Measurements from ENCODE around the gene A3GALT2. TPM values are rescaled to one million over a fixed set of nuclear protein-coding genes. Genes with fewer than 3 reads are reported as not detected.
A peak's percentile ranks its signal among the peaks of the same experiment; 100 is the strongest.

Gene A3GALT2
- total and polyA plus RNA-seq, 9 of the 15 experiments (the other 6 are each of a cell fraction or from before 2014, with no cell fraction given) = not detected

- TF ChIP-seq ZNF518B (CRISPR knock-in tag; IDR thresholded peaks at IDR 0.05) = no peak
- no peak for TF ChIP-seq SMAD1 (IDR thresholded peaks at IDR 0.05; ENCODE audit: low read depth, low read length, partially characterized antibody)
- no peak for TF ChIP-seq ARID3B (CRISPR knock-in tag; IDR thresholded peaks at IDR 0.05; ENCODE audit: borderline replicate concordance)
- no peak for TF ChIP-seq E2F6 (IDR thresholded peaks at IDR 0.05; ENCODE audit: borderline replicate concordance in 1 of 2, extremely low read depth in 1 of 2, insufficient read depth in 1 of 2, insufficient read length in 1 of 2, low read depth in 1 of 2, low read length in 1 of 2, poor library complexity in 1 of 2, severe bottlenecking in 1 of 2)
- TF ChIP-seq ZNF551 (CRISPR knock-in tag; IDR thresholded peaks at IDR 0.05) = no peak
- TF ChIP-seq ZBTB43 (CRISPR knock-in tag; IDR thresholded peaks at IDR 0.05) = no peak
- TF ChIP-seq POLR2B (IDR thresholded peaks at IDR 0.05; ENCODE audit: low read depth, partially characterized antibody) = no peak
- no peak for TF ChIP-seq EP400 (IDR thresholded peaks at IDR 0.05)
- no peak for TF ChIP-seq BACH1 (tag; IDR thresholded peaks at IDR 0.05)
- TF ChIP-seq PHB (CRISPR knock-in tag; IDR thresholded peaks at IDR 0.05) = no peak
- TF ChIP-seq ETV6 (IDR thresholded peaks at IDR 0.05; ENCODE audit: borderline replicate concordance in 1 of 2, low read depth in 2 of 2, low read length in 1 of 2) = peak in 1 of 2 experiments; percentile 34; a peak in 1 of 4 replicates
- TF ChIP-seq ETV6 (CRISPR knock-in tag; IDR thresholded peaks at IDR 0.05; ENCODE audit: borderline replicate concordance) = no peak
- no peak for TF ChIP-seq IRF1 (CRISPR knock-in tag; IDR thresholded peaks at IDR 0.05; ENCODE audit: borderline replicate concordance)
- TF ChIP-seq YBX1 (IDR thresholded peaks at IDR 0.05) = no peak
- TF ChIP-seq GTF2E2 (tag; IDR thresholded peaks at IDR 0.05) = peak; percentile 32; the same call in 1 of the 2 replicates
- no peak for TF ChIP-seq STAT5A (IDR thresholded peaks at IDR 0.05; ENCODE audit: borderline replicate concordance, low read length)
Observed at GRCh38 chr1:33346927-33347649, 26.2 kb upstream of the A3GALT2 start (continued).
